Epithelial cell of proximal tubule (primary cell): ENCODE results near the gene UNK. TPM values are rescaled to one million over a fixed set of nuclear protein-coding genes. Genes with fewer than 3 reads are reported as not detected.

Source experiments
- DNase-seq: peaks from one replicate; pipeline ENCODE4 v3.0.0-alpha.2; 2011; ENCODE audit warnings: low read depth
- H3K4me3 ChIP-seq: 2 replicates; pipeline ENCODE4 v1.5.1; 2011; ENCODE audit warnings: low read depth, mild to moderate bottlenecking, low read length
- CTCF ChIP-seq: conservative IDR thresholded peaks from 2 replicates; pipeline ENCODE4 v1.5.1; 2012; ENCODE audit warnings: low read depth, mild to moderate bottlenecking, low read length
- total RNA-seq: library from RNA; depleted of rRNA; stranded (reverse); fragments of >200 nt; gene quantifications from 2 replicates; pipeline ENCODE4 v1.2.3, GENCODE V29; 2015

Gene UNK
- total RNA-seq, 1 donor from 2014 or later, result 19.4 TPM

DNA sequence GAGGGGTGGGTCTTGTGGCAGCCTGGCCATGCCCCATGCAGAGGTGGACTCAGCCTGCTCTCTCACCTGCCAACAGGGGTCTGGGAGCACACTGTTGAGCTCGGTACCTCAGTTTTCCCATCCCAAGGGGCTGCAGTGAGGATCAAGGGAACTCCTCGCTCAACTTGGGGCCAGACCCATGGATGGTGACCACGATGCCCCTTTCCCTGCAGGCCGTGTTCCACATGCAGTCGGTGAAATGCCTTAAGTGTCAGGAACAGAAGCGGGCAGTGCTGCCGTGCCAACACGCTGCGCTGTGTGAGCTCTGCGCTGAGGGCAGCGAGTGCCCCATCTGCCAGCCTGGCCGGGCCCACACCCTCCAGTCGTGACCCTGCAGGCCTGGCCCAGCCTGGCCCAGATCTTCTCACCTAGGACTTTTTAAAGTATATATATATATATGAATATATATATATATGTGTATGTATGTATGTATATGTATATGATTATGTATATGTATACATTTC is 39.5 kb downstream of the UNK start:
- no peak for DNase-seq
- H3K4me3 ChIP-seq, result no peak overlapping the region
- TF ChIP-seq CTCF, result no peak

DNA sequence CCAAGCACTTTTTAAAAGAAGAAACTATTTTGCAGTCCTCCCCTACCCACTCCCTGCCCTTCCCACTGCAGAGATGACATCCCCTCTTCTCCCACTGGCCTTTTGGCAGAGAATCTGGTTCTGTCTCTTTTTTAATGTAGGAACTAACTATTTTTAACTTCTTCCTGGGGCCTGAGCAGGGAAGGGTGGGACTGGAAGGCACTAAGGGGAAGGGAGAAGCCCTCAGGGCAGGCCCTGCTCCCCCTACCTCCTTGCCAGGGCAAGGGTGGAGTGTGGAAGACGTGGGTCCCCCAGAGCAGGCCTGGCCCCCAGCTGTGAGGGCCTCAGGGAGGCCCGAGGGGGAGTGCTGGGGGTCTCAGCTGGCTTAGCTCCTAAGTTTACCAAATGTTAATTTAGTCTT is 40.1 kb downstream of the UNK start:
- no peak for DNase-seq
- H3K4me3 ChIP-seq, result no peak overlapping the region
- no peak for TF ChIP-seq CTCF

GRCh38 chr17:75825149-75825552 is 40.5 kb downstream of the UNK start:
- TF ChIP-seq CTCF, result no peak
- DNase-seq, result no peak
- H3K4me3 ChIP-seq, result no peak overlapping the region

DNA sequence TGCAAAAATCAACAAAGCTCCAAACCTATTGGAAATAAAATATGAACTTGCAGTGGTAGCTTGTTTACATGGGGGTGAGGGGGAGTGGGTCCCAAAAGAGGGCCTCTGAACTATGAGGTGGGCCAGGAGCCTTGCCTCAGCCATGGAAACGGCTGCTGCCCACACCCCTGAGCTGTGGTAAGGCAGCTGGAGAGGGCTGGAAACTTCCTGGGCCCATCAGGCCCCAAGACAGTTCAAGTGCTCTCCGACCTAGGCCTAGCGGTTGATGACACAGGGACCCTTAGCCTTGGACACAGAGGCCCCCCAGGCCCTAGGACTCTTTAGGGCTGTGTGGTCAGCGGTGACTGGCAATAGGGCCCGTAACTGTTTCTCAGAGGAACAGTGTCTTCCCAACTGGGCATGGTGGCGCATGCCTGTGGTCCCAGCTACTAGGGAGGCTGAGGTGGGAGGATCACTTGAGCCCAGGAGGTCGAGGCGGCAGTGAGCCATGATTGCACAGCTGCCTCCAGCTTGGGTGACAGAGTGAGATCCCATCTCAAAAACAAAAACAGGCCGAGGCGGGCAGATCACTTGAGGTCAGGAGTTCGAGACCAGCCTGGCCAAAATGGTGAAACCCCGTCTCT is 41.3 kb downstream of the UNK start:
- no peak for DNase-seq
- no peak for TF ChIP-seq CTCF
- H3K4me3 ChIP-seq, result no peak overlapping the region

DNA sequence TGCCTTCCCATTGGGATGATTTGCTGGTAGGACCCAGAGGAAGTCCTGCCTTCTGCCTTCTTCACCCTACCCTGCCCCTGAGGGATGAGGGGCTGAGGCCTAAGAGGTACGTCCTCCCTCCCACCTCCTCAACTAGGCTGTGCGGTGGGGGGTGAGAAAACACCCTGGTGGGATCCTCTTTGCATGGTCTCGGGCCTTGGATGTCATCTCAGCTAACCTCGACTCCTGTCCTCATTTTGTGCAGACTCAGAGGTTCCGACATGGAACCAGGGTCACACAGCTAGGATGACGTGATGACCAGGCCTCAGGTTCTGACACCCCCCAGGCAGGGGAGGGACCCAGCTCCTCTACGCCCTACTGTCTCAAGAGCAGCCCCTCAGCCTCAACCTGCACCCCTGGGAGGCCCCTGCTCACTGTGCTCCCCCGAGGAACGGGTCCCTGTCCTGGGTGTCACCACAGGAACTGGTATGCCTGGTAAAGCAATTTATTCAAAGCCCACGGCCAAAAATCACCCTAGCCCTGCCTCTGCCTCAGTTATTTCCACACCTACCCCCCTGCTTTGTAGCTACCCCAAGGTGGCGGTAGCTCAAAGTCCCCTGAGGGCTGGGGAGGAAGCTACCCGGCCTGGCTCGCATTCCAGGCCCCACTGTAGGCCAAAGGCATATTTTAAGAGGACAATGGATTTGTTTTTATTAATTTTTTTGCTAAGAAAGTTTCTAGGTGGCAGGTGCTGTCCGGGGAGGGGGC is 42.1 kb downstream of the UNK start:
- H3K4me3 ChIP-seq, result no peak overlapping the region
- no peak for DNase-seq
- no peak for TF ChIP-seq CTCF

- no peak overlapping the region for H3K4me3 ChIP-seq
- DNase-seq, result no peak
- TF ChIP-seq CTCF, result peak; percentile 62
Measured at GRCh38 chr17:75827308-75828075, 42.9 kb downstream of the UNK start.
